ENCODE measurements around the gene HHIPL1. TPM values are rescaled to one million over a fixed set of nuclear protein-coding genes. Genes with fewer than 3 reads are reported as not detected.

The HHIPL1 gene
- polyA plus RNA-seq, 1 experiment, result 1.1 TPM

GRCh38 chr14:99666533-99666932 is 21.6 kb downstream of the HHIPL1 start:
- H3K9me3 ChIP-seq (ENCODE audit: control insufficient read depth, insufficient read depth, low read length), result no peaks in the 10 kb centered on the region
- no peak overlapping the region for H3K27ac ChIP-seq (ENCODE audit: low read depth, low read length)
- no peak for TF ChIP-seq CTCF (IDR thresholded peaks at IDR 0.05; ENCODE audit: low read depth, low read length)
- H3K27me3 ChIP-seq (ENCODE audit: control insufficient read depth, insufficient read depth, low read length), result no peaks in the 10 kb centered on the region
- H3K4me3 ChIP-seq (ENCODE audit: low read depth, low read length), result no peak overlapping the region
- ChIA-PET CTCF (interaction anchor here (1.6 kb wide), 1 partner anchor 219 kb away, joined by 5 read pairs; no protein-coding TSS in a partner anchor), POLR2A (no interaction called here)
- no peak for DNase-seq (ENCODE audit: low read depth, low spot score)

- no peak overlapping the region for H3K4me3 ChIP-seq (ENCODE audit: low read depth, low read length)
- no peak overlapping the region for H3K27ac ChIP-seq (ENCODE audit: low read depth, low read length)
- no peak for DNase-seq (ENCODE audit: low read depth, low spot score)
- ChIA-PET CTCF (interaction anchor here (1.6 kb wide), 1 partner anchor 219 kb away, joined by 5 read pairs; no protein-coding TSS in a partner anchor), POLR2A (interaction anchor here (2.1 kb wide), 1 partner anchor 17 kb away, joined by 5 read pairs; the partner anchor contains the start of gene CYP46A1)
- H3K9me3 ChIP-seq (ENCODE audit: control insufficient read depth, insufficient read depth, low read length), result no peaks in the 10 kb centered on the region
- peaks cover 3% of the 10 kb centered on the region for H3K27me3 ChIP-seq (ENCODE audit: control insufficient read depth, insufficient read depth, low read length)
- no peak for TF ChIP-seq CTCF (IDR thresholded peaks at IDR 0.05; ENCODE audit: low read depth, low read length)
Measured at GRCh38 chr14:99667045-99667444, 22.1 kb downstream of the HHIPL1 start.

DNA sequence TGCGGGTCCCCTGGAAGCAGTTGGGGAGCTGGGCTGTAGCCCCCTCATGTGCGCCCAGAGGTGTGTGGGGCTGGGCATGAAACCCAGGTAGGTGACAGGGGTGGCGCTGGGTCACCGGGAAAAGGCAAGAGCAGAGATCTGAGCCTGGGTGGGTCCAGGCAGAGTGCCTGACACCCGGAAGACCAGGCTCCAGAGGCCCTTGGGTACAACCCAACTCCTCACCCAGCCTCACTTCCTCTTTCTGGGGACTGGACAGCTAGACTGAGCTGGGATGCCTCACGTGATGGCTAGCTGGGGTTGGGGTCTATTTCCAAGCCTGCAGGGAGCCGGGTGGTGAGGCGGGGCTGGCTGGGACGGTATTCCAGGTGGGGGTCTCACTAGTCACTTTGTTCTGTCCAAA is 22.9 kb downstream of the HHIPL1 start:
- DNase-seq (ENCODE audit: low read depth, low spot score), result no peak
- CTCF ChIA-PET, result interaction anchor here (1.1 to 1.6 kb wide), 2 partner anchors 217 to 218 kb away, joined by 4 to 5 read pairs; no protein-coding TSS in a partner anchor
- H3K27ac ChIP-seq (ENCODE audit: low read depth, low read length), result no peak overlapping the region
- POLR2A ChIA-PET, result interaction anchor here (0.6 to 2.1 kb wide), 2 partner anchors 16 to 137 kb away, joined by 3 to 5 read pairs; partner anchors contain the start of gene CYP46A1
- no peak overlapping the region for H3K4me3 ChIP-seq (ENCODE audit: low read depth, low read length)
- peaks cover 8% of the 10 kb centered on the region for H3K27me3 ChIP-seq (ENCODE audit: control insufficient read depth, insufficient read depth, low read length)
- no peaks in the 10 kb centered on the region for H3K9me3 ChIP-seq (ENCODE audit: control insufficient read depth, insufficient read depth, low read length)
- no peak for TF ChIP-seq CTCF (IDR thresholded peaks at IDR 0.05; ENCODE audit: low read depth, low read length)

DNA sequence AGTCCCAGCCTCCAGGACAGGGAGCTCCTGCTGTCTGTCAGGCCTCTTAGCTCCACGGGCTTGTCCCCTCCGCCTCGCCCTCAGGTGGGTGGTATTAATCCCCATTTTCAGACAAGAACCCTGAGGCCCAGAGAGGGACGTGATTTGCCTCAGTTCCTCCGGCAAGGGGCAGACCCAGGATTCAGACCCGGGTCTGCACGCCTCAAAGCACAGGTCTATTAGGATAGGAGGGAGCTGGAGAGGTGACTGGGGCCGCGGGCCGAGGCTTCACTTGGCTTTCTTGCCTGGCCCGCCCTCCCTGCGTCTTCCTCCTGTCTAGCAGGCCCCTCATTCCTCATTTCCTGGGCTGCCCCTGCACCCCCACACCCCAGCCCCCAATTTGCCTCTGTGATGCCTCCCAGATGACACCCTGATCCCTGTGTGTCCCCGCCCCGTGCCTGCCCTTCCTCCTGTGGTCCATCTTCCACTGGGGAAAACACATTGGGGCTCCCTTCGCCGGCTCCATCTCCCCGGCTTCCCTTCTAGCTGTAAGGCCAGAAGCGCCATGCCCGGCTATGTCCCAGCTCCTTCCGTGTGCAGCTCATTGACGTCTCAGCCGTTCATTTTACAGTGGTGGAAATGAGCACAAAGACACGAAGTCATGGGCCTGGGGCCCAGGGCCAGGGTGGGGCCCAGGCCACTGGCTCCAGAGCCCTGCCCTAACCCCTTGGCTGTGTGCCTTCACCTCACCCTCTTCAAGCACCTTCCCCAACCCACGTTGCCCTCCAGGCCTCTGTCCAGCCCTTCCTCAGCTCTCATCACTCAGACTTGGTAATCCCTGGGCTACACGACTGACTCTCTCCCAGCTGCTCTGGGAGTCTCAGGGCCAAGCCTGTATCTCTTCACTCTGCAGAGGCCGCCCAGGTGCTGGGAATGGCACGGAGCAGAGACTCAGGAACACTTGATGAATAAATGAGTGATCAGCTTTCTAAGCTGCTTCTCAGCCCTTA is 23.7 kb downstream of the HHIPL1 start:
- H3K27ac ChIP-seq (ENCODE audit: low read depth, low read length), result no peak overlapping the region
- CTCF ChIA-PET, result interaction anchor here (0.6 to 1.1 kb wide), 2 partner anchors 149 to 216 kb away, joined by 4 to 10 read pairs; no protein-coding TSS in a partner anchor
- no peak for DNase-seq (ENCODE audit: low read depth, low spot score)
- H3K27me3 ChIP-seq (ENCODE audit: control insufficient read depth, insufficient read depth, low read length), result peaks cover 8% of the 10 kb centered on the region
- H3K4me3 ChIP-seq (ENCODE audit: low read depth, low read length), result no peak overlapping the region
- no peaks in the 10 kb centered on the region for H3K9me3 ChIP-seq (ENCODE audit: control insufficient read depth, insufficient read depth, low read length)
- POLR2A ChIA-PET, result interaction anchor here (0.6 to 2.1 kb wide), 2 partner anchors 15 to 137 kb away, joined by 3 to 5 read pairs; partner anchors contain the start of gene CYP46A1
- no peak for TF ChIP-seq CTCF (IDR thresholded peaks at IDR 0.05; ENCODE audit: low read depth, low read length)

Measured in AG04450 (cell line).